Tibial nerve (tissue), 3 donors: ENCODE measurements around the gene ARL6IP1.

Source experiments
- POLR2A ChIP-seq, 2 donors: fragments of 450-650 bp; IDR thresholded peaks; one replicate each; pipeline ENCODE4 v1.6.1; 2017; ENCODE audit warnings: antibody characterized with exemption in 2 of 2, mild to moderate bottlenecking in 2 of 2, moderate library complexity in 2 of 2
- TF ChIP-seq, protein P1 (sequence below), 5 experiments: fragments of 200-600 bp in 3 of 5; fragments of 450-650 bp in 2 of 5; sonication (generic) in 3 of 5; IDR thresholded peaks; one replicate each; pipeline ENCODE4 v1.5.1; 2016 to 2019; ENCODE audit warnings: antibody characterized with exemption in 5 of 5, mild to moderate bottlenecking in 3 of 5, moderate library complexity in 2 of 5

DNA sequence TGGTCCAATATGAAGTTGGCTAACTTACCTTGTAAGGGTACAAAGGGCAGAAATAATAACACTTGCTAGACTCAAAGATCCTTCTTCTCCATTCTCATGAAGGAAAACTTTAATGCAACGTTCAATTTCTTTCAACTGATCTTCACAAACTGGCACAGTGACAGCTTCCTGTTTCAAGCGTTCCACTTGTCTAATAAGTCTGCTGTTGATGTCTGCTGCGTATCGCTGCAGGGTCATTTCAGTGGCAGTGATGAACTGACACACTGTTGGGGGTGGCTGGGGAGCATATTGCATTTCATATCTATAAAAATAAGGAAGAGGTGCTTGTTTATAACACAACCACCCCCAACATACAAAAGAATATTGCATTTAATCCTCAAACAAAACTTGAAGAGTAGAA is 33.5 kb upstream of the ARL6IP1 start:
- no peak for TF ChIP-seq POLR2A (IDR thresholded peaks at IDR 0.05)
- TF ChIP-seq, protein P1, sequence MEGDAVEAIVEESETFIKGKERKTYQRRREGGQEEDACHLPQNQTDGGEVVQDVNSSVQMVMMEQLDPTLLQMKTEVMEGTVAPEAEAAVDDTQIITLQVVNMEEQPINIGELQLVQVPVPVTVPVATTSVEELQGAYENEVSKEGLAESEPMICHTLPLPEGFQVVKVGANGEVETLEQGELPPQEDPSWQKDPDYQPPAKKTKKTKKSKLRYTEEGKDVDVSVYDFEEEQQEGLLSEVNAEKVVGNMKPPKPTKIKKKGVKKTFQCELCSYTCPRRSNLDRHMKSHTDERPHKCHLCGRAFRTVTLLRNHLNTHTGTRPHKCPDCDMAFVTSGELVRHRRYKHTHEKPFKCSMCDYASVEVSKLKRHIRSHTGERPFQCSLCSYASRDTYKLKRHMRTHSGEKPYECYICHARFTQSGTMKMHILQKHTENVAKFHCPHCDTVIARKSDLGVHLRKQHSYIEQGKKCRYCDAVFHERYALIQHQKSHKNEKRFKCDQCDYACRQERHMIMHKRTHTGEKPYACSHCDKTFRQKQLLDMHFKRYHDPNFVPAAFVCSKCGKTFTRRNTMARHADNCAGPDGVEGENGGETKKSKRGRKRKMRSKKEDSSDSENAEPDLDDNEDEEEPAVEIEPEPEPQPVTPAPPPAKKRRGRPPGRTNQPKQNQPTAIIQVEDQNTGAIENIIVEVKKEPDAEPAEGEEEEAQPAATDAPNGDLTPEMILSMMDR (IDR thresholded peaks at IDR 0.05): no peak
